Left ventricle myocardium inferior (tissue), 1 donor: ENCODE data around the gene ZNF100. TPM values are rescaled to one million over a fixed set of nuclear protein-coding genes. Genes with fewer than 3 reads are reported as not detected.

Source experiments
- DNase-seq: peaks from one replicate; pipeline ENCODE4 v3.0.0-alpha.2; 2020
- H3K27ac ChIP-seq: fragments of 200-600 bp; replicated peaks from 2 replicates; pipeline ENCODE4 v1.8.0; 2021
- H3K27me3 ChIP-seq: fragments of 200-600 bp; 2 replicates; pipeline ENCODE4 v1.8.0; 2021; ENCODE audit warnings: low read depth
- H3K36me3 ChIP-seq: fragments of 200-600 bp; 2 replicates; pipeline ENCODE4 v1.8.0; 2021
- H3K4me1 ChIP-seq: fragments of 200-600 bp; 2 replicates; pipeline ENCODE4 v1.8.0; 2021
- H3K4me3 ChIP-seq: fragments of 200-600 bp; 2 replicates; pipeline ENCODE4 v1.8.0; 2021; ENCODE audit warnings: mild to moderate bottlenecking, moderate library complexity
- H3K9me3 ChIP-seq: fragments of 200-600 bp; replicated peaks from 2 replicates; pipeline ENCODE4 v1.8.0; 2021
- intact Hi-C: fragments of 100-400 bp; cut with micrococcal nuclease; formaldehyde crosslinking; loops from one replicate; pipeline ENCODE4 v1.11.0; 2022
- total RNA-seq: library from RNA; stranded (reverse); fragmentation: NEBNext Ultra II Directional; extraction: Animal tissue kit (Norgen Biotek cat#: 25700); gene quantifications from one replicate; pipeline ENCODE4 v1.2.1, GENCODE V29; 2021
- TF ChIP-seq, protein P1 (sequence below): fragments of 200-600 bp; IDR thresholded peaks from 2 replicates; pipeline ENCODE4 v1.8.0; 2021; ENCODE audit warnings: antibody characterized with exemption, mild to moderate bottlenecking, borderline replicate concordance
- donor health status: DM: no; HTN: yes; CAD: no; lungs with severe emphysema.

ZNF100 gene
- total RNA-seq, 1 donor from 2014 or later: 4.6 TPM

DNA sequence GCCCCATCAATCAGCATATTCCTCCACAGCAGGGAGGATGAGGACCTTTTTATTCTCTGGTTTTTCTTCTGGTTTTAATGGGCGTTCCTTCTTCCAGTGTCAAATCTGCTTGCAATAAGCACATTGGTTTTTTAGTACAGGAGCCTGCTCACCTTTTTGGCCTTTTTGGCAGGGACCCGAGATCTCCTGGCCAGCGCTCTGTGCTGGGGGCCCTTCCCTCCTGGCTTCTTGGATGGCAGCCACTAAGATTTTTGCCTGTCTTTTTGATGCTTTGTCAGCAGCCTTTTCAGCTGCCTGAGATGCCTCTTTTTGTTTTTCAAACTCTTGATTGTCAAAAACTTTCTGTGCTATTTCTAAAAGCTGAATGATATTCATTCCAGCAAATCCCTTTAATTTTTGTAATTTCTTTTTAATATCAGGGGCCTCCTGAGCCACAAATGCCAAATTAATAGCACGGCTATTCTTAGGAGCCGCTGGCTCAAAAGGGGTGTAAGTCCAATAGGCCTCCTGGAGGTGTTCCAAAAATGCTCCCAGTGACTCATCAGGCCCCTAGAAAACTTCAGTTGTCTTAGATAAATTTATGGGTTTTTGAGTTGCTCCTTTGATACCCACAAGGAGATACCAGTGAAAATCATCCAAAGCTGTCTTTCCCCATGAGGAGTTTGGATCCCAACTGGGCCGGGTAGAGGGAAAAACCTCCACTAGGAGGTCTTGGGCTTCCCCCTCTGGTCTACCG, 73.0 kb downstream of the ZNF100 start:
- TF ChIP-seq, protein P1, sequence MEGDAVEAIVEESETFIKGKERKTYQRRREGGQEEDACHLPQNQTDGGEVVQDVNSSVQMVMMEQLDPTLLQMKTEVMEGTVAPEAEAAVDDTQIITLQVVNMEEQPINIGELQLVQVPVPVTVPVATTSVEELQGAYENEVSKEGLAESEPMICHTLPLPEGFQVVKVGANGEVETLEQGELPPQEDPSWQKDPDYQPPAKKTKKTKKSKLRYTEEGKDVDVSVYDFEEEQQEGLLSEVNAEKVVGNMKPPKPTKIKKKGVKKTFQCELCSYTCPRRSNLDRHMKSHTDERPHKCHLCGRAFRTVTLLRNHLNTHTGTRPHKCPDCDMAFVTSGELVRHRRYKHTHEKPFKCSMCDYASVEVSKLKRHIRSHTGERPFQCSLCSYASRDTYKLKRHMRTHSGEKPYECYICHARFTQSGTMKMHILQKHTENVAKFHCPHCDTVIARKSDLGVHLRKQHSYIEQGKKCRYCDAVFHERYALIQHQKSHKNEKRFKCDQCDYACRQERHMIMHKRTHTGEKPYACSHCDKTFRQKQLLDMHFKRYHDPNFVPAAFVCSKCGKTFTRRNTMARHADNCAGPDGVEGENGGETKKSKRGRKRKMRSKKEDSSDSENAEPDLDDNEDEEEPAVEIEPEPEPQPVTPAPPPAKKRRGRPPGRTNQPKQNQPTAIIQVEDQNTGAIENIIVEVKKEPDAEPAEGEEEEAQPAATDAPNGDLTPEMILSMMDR: no peak
- Histone ChIP-seq H3K36me3 (no peaks in the 10 kb centered on the region), H3K4me1 (no peaks in the 10 kb centered on the region), H3K27ac (peak overlapping the region; percentile 23), H3K9me3 (no peaks in the 10 kb centered on the region), H3K4me3 (no peak overlapping the region), H3K27me3 (no peaks in the 10 kb centered on the region)
- no peak for DNase-seq
- intact Hi-C loops: no loop called here

DNA sequence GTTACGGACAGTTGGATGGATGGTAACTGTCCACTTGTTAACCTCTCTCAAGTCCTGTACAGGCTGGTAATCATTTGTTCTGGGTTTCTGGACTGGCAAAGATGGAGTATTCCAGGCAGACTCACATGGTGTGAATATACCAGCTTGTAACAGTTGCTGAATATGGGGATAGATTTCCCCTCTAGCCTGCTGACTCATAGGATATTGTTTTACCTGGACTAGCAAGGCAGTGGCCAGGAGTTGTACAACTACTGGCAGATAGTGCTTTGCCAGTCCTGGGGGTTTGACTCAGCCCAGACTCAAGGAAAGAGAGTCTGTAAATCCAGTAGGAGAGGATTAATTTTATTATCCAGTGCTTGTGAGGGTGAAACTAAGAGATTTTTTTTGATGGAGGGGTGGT, 74.0 kb downstream of the ZNF100 start:
- Histone ChIP-seq H3K27ac (no peak overlapping the region), H3K36me3 (no peaks in the 10 kb centered on the region), H3K27me3 (no peaks in the 10 kb centered on the region), H3K4me1 (no peaks in the 10 kb centered on the region), H3K4me3 (no peak overlapping the region), H3K9me3 (no peaks in the 10 kb centered on the region)
- DNase-seq: no peak
- intact Hi-C loops: no loop called here
- TF ChIP-seq, protein P1: no peak

DNA sequence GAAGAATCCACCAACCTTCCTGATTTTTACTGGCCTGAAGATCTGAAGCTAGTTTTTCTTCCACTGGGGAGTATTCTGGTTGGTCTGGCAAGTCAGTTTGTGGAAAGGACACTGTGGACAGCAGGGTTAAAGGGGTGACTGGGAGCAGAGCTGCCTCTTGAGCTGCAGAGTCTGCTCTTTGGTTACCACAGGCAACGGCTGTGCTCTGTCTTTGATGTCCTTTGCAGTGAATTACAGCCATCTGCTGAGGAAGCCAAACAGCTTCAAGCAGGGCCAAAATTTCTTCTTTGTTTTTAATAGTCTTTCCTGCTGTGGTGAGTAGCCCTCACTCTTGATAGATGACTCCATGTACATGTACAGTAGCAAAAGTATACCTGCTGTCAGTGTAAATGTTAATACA, 75.7 kb downstream of the ZNF100 start:
- Histone ChIP-seq H3K4me1 (no peaks in the 10 kb centered on the region), H3K9me3 (no peaks in the 10 kb centered on the region), H3K27me3 (no peaks in the 10 kb centered on the region), H3K36me3 (no peaks in the 10 kb centered on the region), H3K27ac (no peak overlapping the region), H3K4me3 (no peak overlapping the region)
- no peak for DNase-seq
- intact Hi-C loops: no loop called here
- TF ChIP-seq, protein P1: no peak

DNA sequence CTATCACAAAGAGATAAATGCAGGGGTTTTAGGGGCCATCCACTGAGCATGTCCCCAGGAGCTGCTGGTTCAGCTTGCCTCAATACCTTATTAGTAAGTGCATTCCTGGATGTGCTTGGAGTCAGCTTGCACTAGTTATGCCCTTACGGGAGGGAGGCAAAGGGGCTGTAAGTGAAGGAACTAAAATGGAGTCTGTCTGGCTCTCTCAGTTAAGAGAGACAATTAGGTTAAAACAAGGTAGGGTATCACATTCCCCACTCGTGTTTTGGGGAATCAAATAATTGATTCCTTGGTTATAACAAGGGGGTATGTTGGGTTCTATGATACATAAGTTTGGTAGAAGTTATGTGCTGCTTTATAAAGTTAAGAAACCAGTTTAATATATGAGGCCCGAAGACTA, 78.9 kb downstream of the ZNF100 start:
- H3K4me1 ChIP-seq: no peaks in the 10 kb centered on the region
- no peaks in the 10 kb centered on the region for H3K9me3 ChIP-seq
- DNase-seq: no peak
- H3K4me3 ChIP-seq: no peak overlapping the region
- intact Hi-C loops: no loop called here
- no peak overlapping the region for H3K27ac ChIP-seq
- no peaks in the 10 kb centered on the region for H3K27me3 ChIP-seq
- H3K36me3 ChIP-seq: no peaks in the 10 kb centered on the region
- TF ChIP-seq, protein P1: no peak

DNA sequence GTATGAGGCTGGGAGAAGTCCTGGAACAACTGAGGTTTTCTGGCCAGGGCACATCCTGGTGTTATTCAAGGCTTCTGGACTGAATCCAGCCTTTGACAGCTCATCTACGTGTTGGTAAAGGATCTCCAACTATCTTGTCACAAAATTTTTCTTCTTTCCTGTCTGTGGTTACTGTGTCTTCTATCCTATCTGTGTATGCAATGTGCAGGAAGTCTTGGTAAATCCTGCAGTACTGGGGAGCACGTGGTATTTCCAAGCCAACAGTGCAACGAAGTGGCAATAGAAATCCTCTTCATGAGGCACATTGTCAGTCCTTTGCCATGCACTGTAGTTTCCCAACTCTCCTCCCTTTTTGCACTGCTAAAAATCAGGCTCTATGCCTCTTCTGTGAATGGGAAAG, 86.7 kb downstream of the ZNF100 start:
- peaks cover 2% of the 10 kb centered on the region for H3K9me3 ChIP-seq
- TF ChIP-seq, protein P1: no peak
- H3K4me3 ChIP-seq: no peak overlapping the region
- no peaks in the 10 kb centered on the region for H3K36me3 ChIP-seq
- peaks cover 29% of the 10 kb centered on the region for H3K27me3 ChIP-seq
- intact Hi-C loops: no loop called here
- DNase-seq: no peak
- no peak overlapping the region for H3K27ac ChIP-seq
- H3K4me1 ChIP-seq: no peaks in the 10 kb centered on the region
